HG03039 (cell line): Measurements from ENCODE around the gene AOPEP.
A peak's percentile ranks its signal among the peaks of the same experiment; 100 is the strongest.
"Not testable (repeated sequence)": the region's sequence is repeated elsewhere in the genome, so short reads cannot be mapped to it uniquely, and the experiment has no call there.

Source experiments
- ATAC-seq: cut with Tn5 transposase; IDR thresholded peaks from one replicate; pipeline ENCODE4 v1.9.1; 2021; ENCODE audit warnings: mild to moderate bottlenecking, moderate library complexity; ENCODE audit not compliant: unreplicated experiment

The AOPEP gene

GRCh38 chr9:95004411-95005277 is 278.1 kb downstream of the AOPEP start:
- ATAC-seq: no peak

GRCh38 chr9:95005278-95006143 is 279.0 kb downstream of the AOPEP start:
- no peak for ATAC-seq

GRCh38 chr9:95007226-95007869 is 280.8 kb downstream of the AOPEP start:
- no peak for ATAC-seq

GRCh38 chr9:95008151-95008771 is 281.8 kb downstream of the AOPEP start:
- ATAC-seq: no peak

- no peak for ATAC-seq
Measured at GRCh38 chr9:95009459-95009858, 283.0 kb downstream of the AOPEP start.

GRCh38 chr9:95010431-95010838 is 283.9 kb downstream of the AOPEP start:
- no peak for ATAC-seq

DNA sequence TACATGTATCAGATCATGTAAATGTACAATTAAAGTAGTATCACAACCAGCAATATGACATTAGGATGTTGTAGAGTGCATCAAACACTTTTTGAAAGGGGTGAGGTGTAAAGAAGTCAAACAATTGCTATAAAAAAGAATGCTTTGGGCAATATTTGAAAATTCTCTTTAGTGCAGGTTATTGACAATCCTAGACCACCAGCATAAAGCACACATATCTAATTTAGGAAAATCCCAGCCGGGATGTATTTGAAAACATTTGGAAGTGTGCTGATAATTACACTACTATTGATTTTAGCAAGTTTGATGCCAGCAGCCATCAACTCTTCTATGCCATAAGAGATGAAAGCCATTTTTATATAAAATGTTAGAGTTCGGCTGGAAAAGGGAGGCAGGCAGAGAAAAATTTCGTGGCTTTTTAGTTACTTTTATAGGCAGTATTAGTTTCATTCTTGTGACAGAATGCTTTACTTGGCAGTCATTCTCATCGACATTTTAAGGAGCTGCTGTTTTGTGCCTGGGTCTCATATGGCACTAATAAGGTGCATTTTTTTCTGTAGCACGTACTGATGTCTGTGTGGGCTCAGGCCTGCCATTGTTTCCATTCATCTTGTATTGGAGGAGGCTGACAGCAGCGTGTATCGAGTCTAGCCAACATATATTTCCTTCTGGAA is 285.7 kb downstream of the AOPEP start:
- ATAC-seq: no peak

DNA sequence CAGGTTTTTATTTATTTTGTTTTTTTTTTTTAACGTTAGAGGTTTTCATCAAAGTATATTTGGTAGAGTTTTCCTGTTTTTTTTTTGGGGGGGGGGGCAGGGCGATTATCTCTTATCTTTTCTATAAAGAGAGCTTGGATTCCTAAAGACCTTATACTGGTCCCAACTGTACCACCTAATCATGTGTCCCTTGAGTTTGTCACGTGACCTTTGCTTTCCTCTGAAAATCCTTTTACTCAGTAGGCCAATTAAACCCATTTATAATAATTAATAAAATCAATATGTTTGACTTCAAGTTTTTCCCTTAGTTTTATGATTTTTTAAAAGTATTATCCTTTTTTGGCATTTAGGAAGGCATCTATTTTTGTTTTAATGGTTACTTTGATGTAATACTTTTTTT is 286.4 kb downstream of the AOPEP start:
- no peak for ATAC-seq

- ATAC-seq: no peak
Measured at GRCh38 chr9:95014917-95015316, 288.4 kb downstream of the AOPEP start.

DNA sequence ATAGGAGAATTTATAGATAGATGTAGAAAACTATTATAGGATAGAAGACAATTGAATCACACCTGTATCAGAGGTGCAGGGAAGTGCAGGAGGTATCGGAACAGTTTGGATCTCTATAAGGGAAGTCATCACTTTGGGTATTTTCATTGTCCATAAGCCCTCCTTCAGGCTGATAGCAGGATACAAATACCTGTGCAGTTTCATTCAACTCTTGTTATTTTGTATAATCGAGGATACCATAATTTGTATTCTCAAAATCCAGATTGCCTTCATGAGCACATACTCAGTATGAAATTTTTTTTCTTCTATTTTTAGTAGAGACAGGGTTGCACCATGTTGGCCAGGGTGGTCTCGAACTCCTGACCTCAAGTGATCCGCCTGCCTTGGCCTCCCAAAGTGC is 289.1 kb downstream of the AOPEP start:
- no peak for ATAC-seq

DNA sequence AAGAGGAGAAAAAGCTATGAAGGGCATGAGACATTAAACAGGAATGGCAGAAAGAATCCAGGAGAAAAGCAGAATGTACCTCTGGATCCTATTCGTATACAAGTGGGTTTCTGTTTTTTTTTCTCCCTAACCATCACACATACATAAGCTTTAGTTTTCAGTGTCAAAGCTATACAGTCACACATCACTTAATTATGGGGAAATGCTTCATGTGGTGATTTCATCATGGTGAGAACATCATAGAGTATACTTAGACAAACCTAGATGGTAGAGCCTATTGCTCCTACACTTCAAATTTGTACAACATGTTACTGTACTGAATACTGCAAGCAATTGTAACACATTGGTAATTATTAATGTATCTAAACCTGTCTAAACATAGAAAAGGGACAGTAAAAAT is 290.6 kb downstream of the AOPEP start:
- ATAC-seq: no peak

- no peak for ATAC-seq
Measured at GRCh38 chr9:95017661-95018060, 291.2 kb downstream of the AOPEP start.

GRCh38 chr9:95018099-95018936 is 291.8 kb downstream of the AOPEP start:
- ATAC-seq: peak; percentile 71

DNA sequence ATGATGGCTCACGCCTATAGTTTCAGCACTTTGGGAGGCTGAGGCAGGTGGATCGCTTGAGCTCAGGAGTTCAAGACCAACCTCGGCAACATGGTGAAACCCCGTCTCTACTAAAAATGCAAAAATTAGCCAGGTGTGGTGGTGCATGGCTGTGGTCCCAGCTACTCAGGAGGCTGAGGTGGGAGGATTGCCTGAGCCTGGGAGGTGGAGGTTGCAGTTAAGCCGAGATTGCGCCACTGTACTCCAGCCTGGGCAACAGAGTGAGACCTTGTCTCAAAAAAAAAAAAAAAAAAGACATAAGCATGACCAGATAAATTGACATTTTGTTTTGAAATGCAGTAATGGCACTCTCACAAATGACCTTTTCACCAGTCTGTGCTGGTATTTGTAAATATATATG is 294.1 kb downstream of the AOPEP start:
- not testable (repeated sequence) for ATAC-seq

- ATAC-seq: no peak
Measured at GRCh38 chr9:95021166-95021886, 294.8 kb downstream of the AOPEP start.

GRCh38 chr9:95022657-95023056 is 296.2 kb downstream of the AOPEP start:
- ATAC-seq: no peak

GRCh38 chr9:95023217-95024003 is 296.9 kb downstream of the AOPEP start:
- no peak for ATAC-seq

DNA sequence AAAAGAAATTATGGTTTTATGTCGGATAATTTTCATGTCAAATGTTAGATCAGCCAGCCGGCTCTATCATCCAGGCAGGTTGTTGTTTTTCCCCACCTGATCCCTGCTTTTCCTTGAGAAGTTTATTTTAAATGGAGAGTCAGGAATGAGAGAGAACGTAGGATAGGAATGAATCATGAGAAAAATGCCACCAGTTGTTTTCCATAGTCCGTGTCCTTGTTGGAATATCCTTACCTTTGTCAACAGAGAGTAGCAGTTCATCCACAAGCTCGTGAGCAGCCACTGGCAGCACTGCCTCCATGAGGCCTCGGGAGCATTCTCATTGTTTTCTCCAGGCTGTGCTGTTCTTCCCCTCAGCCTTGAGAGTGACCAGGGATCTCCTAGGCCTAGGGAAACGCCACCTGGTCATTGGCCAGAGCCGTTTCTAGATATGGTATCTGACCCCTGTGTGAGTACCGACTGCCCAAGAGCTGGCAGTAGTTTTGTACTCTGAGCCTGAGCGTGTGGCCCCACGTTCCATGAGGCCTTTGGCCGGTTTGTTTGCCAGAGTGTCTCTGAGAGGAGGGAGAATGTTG is 297.7 kb downstream of the AOPEP start:
- ATAC-seq: no peak
